ENCODE results near the gene CHMP1A. TPM values are rescaled to one million over a fixed set of nuclear protein-coding genes. Genes with fewer than 3 reads are reported as not detected.

Gene CHMP1A
- total RNA-seq, 1 donor from 2014 or later, result 96.8 TPM

DNA sequence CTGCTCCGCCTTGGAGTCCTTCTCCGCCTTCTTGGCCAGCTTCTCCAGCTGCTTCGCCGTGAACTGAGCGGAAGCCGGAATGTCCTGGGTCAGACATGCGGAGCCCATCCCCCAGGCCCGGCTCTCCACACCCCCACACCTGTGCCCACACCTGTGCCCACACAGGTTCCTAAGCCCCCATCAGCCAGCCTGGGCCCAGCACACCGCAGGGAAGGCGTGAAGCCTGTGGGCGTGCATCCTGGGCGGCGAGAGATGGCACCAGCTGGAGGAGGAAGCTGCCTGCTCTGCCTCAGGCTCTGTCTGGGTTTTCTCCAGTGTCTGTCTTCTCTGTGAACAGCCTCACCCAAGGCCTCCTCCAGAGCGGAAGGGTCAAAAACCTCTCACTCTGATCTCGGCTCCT lies 5.9 kb downstream of the CHMP1A start:
- Histone ChIP-seq H3K27me3 (ENCODE audit: control insufficient read depth, insufficient read depth, low read length) (no peaks in the 10 kb centered on the region), H3K36me3 (ENCODE audit: control insufficient read depth, insufficient read depth, low read length) (peaks cover under 1% of the 10 kb centered on the region), H3K4me3 (ENCODE audit: low read depth, low read length) (no peak overlapping the region)
- DNase-seq (ENCODE audit: low read depth), result no peak
- TF ChIP-seq, protein P1, sequence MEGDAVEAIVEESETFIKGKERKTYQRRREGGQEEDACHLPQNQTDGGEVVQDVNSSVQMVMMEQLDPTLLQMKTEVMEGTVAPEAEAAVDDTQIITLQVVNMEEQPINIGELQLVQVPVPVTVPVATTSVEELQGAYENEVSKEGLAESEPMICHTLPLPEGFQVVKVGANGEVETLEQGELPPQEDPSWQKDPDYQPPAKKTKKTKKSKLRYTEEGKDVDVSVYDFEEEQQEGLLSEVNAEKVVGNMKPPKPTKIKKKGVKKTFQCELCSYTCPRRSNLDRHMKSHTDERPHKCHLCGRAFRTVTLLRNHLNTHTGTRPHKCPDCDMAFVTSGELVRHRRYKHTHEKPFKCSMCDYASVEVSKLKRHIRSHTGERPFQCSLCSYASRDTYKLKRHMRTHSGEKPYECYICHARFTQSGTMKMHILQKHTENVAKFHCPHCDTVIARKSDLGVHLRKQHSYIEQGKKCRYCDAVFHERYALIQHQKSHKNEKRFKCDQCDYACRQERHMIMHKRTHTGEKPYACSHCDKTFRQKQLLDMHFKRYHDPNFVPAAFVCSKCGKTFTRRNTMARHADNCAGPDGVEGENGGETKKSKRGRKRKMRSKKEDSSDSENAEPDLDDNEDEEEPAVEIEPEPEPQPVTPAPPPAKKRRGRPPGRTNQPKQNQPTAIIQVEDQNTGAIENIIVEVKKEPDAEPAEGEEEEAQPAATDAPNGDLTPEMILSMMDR (IDR thresholded peaks at IDR 0.05; ENCODE audit: insufficient read depth, low read length, poor library complexity, severe bottlenecking), result no peak

DNA sequence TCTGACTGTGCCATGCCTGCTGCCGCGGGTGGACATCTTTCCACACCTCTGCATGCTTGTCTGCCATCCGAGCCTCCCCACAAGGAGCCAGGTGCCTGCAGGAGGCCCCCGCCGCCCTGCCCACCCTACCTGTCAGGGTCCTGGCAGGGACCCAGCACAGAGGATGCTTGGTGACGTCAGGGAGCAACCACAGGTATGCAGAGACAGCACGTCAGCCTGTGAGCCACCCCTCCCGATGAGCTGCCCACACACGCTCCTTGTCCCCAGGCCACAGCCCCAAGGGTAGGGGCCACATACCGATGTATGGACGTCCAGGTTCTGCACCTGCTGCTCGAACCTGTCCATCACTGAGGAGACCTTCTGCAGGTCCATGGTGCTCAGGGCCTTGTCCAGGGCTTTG lies 10.6 kb downstream of the CHMP1A start:
- TF ChIP-seq, protein P1 (IDR thresholded peaks at IDR 0.05; ENCODE audit: insufficient read depth, low read length, poor library complexity, severe bottlenecking), result no peak
- Histone ChIP-seq H3K36me3 (ENCODE audit: control insufficient read depth, insufficient read depth, low read length) (peaks cover 1% of the 10 kb centered on the region), H3K4me3 (ENCODE audit: low read depth, low read length) (no peak overlapping the region), H3K27me3 (ENCODE audit: control insufficient read depth, insufficient read depth, low read length) (no peaks in the 10 kb centered on the region)
- DNase-seq (ENCODE audit: low read depth), result no peak

DNA sequence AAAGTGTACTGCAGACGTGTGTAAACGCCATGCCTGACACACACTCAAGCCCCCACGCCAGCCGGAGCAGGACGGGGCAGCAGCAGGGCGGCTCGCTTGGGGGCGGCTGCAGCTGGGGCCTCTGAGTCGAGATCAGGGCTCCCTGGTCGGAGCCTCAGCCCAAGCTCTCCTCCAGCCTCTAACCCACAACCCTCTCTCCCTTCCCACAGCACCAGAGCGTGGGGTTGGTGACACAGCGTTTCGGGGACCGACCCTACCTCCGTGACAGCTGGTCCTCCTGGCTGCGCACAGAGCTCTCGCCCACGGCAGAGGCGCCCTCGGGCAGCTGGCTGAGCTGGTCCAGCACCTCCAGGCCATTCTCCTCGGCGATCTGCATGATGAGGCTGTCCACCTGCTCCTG lies 11.2 kb downstream of the CHMP1A start:
- Histone ChIP-seq H3K36me3 (ENCODE audit: control insufficient read depth, insufficient read depth, low read length) (peaks cover 1% of the 10 kb centered on the region), H3K4me3 (ENCODE audit: low read depth, low read length) (no peak overlapping the region), H3K27me3 (ENCODE audit: control insufficient read depth, insufficient read depth, low read length) (no peaks in the 10 kb centered on the region)
- TF ChIP-seq, protein P1 (IDR thresholded peaks at IDR 0.05; ENCODE audit: insufficient read depth, low read length, poor library complexity, severe bottlenecking), result no peak
- no peak for DNase-seq (ENCODE audit: low read depth)

DNA sequence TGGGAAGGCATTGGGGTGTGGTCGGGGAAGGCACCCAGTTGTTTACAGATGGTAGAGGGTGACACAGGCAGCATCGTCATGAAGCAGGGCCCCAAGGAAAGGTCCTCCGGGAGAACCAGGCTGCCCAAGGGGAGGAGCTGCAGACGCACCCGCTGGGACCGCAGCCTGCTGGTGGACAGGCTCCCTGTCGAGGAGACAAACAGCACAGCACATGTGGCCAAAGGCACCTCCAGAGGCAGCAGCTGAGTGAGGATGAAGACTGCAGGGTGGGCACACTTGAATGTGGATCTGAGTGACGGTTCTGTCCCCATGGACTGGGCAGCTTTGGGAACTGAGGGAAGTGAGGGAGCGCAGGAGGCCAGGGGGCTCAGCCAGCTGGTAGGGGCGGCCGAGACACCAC lies 12.4 kb downstream of the CHMP1A start:
- Histone ChIP-seq H3K36me3 (ENCODE audit: control insufficient read depth, insufficient read depth, low read length) (peaks cover 1% of the 10 kb centered on the region), H3K27me3 (ENCODE audit: control insufficient read depth, insufficient read depth, low read length) (no peaks in the 10 kb centered on the region), H3K4me3 (ENCODE audit: low read depth, low read length) (no peak overlapping the region)
- TF ChIP-seq, protein P1 (IDR thresholded peaks at IDR 0.05; ENCODE audit: insufficient read depth, low read length, poor library complexity, severe bottlenecking), result no peak
- DNase-seq (ENCODE audit: low read depth), result no peak

DNA sequence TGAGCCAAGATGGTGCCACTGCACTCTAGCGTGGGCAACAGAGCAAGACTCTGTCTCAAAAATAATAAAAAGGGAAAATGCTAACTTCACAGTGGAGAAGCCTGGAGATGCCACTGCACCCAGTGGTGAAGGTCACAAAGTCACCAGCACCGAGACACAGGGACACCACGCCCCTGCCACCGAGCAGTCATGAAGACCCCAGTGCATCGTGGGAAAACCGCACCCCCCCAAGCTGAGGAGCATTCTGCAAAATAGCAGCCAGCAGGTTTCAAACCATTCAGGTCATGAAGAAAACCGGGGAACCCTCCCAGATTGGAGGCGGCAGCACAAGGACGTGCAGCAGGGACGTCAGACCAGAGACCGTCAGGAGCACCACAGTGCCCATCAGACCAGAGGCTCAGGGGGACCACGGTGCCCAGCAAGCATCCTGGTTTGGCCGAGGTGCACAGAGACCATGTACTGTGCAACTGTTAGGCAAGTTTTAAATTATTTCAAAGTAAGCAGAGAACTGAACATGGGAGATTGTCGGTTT lies 13.7 kb downstream of the CHMP1A start:
- Histone ChIP-seq H3K36me3 (ENCODE audit: control insufficient read depth, insufficient read depth, low read length) (peaks cover 1% of the 10 kb centered on the region), H3K4me3 (ENCODE audit: low read depth, low read length) (no peak overlapping the region), H3K27me3 (ENCODE audit: control insufficient read depth, insufficient read depth, low read length) (no peaks in the 10 kb centered on the region)
- TF ChIP-seq, protein P1 (IDR thresholded peaks at IDR 0.05; ENCODE audit: insufficient read depth, low read length, poor library complexity, severe bottlenecking), result no peak
- no peak for DNase-seq (ENCODE audit: low read depth)

DNA sequence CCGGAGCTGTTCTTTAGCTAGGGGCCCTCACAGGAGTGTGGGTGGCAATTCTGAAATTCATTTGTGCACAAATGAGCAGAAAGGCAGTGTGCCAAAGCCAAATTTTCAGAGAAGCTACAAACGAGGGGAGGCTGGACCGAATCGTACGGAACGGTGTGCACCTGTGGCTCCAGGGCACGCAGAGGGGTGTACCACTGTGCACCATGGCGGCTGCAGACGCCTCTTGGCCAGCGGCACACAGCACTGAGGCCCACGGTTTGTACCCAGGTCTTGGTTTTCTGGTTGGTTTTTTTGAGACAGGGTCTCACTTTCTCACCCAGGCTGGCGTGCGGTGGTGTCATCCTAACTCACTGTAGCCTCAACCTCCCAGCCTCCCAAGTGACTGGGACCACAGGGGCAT lies 14.9 kb downstream of the CHMP1A start:
- Histone ChIP-seq H3K36me3 (ENCODE audit: control insufficient read depth, insufficient read depth, low read length) (peaks cover 1% of the 10 kb centered on the region), H3K27me3 (ENCODE audit: control insufficient read depth, insufficient read depth, low read length) (no peaks in the 10 kb centered on the region), H3K4me3 (ENCODE audit: low read depth, low read length) (no peak overlapping the region)
- DNase-seq (ENCODE audit: low read depth), result no peak
- TF ChIP-seq, protein P1 (IDR thresholded peaks at IDR 0.05; ENCODE audit: insufficient read depth, low read length, poor library complexity, severe bottlenecking), result no peak
